GM18858 (cell line): ENCODE results near the gene TTC27.
"Not testable (repeated sequence)": the region's sequence is repeated elsewhere in the genome, so short reads cannot be mapped to it uniquely, and the experiment has no call there.

ENCODE experiments used
- ATAC-seq: cut with Tn5 transposase; IDR thresholded peaks from one replicate; pipeline ENCODE4 v1.9.1; 2021; ENCODE audit not compliant: unreplicated experiment

Gene TTC27

DNA sequence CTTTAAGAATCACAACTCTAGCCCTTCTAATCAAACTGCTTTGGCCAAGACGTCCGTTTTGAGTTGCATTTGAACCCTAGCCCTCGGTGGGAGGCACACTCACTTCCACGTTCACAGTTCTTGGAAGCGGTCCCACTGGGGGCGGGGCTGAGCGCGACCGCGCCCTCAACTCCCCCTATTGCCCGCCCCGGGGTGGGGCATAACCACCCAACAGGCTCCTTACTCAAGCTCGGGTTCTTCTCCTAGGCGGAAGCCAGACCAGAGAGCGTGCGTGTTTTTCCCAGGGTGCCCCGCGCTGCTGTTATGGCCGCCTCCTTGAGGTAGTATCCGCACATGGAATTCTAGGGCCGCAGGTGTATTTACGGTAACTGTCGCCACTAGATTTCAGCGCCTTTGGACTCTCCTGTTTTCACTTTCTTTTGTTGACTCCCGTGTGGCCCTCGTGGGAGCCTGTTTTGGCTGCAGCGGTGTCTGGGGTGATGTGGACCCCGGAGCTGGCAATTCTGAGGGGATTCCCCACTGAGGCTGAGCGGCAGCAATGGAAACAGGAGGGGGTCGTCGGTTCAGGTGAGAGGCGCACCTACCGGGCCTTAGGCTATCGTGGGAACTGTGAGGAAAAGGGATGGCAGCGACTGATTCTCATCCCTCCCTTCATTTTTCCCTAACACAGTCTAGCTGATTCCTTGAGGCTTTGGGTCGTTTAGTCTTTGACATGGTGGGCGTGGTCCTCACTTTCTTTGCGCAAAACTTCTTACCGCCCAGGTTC, at the start of gene TTC27:
TTC27 (plus strand) TSS at position 237 of the 766 bp plus-strand sequence; CDS start at position 480, 243 bp downstream.
- ATAC-seq, result peak; percentile 99

DNA sequence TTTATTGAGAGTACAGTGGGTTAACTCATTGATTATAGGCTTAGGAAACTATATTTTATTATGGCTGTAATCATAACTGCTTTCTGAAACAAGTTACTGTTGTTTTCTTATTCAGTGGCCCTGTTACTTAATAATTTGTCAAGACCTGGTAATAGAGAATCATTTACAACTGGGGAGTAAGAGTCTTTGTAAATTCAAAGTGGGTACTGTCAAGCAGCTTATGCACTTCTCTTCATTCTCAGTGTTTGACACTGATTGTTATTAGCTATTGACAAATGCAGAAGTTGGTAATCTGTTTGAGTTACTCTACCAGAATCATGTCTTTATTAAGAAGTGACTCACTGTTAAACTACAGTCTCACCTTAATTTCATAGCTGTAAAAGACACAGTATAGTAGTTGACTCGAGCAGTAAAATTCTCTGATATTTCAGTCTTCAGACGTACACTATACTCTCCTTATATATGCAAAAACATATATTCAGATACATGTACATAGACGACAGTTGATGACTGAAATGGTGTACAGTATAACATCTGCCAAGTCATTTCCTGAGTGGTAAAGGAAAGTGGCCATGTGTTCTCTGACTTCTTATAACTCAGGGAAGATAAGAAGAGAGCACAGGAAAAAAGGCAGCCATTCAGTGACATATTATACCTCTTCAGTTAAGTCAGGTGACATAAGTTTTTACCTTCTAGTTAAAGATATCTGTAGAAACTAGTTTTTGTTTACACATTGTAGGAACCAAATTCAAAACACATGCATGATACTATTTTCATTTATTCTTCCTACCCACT, 36.0 kb upstream of the TTC27 start:
- peak; percentile 78 for ATAC-seq

DNA sequence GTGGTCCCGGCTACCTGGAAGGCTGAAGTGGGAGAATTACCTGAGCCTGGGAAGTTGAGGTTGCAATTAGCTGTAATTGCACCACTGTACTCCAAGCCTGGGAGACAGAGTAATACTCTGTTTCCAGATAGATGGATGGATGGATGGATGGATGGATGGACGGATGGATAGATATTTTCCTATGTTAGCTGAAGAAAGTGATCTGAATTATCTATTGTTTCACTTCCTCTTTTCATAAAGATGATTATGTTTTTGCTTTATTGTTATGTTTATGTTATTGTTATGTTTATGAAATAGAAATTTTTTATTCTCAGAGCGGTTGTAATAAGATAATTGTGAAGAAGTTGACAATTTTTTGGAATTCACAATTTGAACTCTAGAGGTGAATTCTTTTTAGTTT, 33.3 kb upstream of the TTC27 start:
- ATAC-seq, result no peak

DNA sequence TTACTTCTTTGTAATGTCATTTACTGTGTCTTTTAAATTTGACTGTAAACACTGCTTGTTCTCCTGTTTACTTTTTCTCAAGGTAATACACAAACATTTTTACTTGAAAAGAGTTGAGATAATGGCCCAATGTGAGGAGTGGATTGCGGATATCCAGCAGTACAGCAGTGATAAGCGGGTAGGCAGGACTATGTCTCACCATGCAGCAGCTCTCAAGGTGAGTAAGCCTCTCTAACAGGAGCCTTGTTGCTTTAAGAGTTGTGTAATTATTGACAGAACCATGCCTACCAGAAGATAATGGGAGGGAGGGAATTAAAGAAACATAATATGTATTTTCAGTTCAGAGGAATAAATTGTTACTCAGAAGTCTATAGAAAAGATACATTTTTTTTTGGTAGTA, 16.5 kb upstream of the TTC27 start:
- no peak for ATAC-seq

DNA sequence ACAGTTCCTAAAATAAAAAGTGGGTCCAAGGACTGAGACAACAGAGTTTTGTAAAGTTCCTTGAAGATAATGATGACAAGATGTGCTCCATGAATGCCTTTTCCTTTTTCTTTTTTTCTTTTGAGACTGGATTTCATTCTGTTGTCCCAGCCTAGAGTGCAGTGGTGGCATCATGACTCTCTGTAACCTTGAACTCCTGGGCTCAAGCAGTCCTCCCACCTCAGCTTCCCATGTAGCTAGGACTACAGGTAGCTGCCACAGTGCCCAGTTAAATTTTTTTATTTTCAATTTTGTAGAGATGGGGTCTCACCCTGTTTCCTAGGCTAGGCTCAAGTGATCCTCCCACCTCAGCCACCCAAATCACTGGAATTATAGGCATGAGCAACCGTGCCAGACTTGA, 16.1 kb upstream of the TTC27 start:
- ATAC-seq, result no peak

DNA sequence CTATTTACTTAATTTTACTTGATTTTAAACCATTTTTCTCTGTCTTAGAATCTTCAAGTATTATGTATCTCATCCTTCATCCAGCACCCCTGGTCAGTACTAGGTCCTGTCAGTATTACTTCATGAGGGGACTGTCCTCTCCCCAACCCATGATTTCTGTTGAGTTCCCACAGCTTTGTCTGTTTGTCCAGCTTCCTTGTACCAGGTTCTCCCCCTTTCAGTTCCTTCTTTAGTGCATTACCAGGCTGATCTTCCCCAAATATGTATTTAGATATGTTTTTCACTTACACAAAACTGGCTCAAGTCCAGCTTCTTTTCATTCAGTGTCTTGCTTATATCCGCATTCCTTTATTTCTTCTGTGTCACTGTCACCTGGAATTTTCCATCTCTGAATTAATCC, 13.8 kb upstream of the TTC27 start:
- ATAC-seq, result no peak

DNA sequence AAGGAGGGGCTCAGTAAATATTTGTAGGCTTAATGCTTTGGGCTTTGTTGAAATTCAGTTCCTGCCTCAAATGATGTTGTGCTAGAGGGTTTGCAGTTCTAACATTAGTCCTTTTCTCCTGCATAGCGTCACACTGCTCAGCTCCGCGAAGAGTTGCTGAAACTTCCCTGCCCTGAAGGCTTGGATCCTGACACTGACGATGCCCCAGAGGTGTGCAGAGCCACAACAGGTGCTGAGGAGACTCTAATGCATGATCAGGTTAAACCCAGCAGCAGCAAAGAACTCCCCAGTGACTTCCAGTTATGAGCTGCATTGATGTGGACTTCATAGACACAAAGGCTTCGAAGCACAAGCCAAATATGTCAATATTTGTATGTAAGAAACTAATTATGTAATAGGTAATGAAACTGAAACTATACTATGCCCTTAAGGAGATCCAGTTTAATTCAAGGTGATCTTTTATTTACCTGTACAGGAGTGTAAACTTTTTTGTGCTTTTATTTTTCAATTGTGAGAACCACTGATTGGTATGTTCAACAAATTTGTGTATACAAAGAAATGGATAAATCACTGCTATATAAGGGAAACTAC, 10.2 kb upstream of the TTC27 start:
- ATAC-seq, result no peak

DNA sequence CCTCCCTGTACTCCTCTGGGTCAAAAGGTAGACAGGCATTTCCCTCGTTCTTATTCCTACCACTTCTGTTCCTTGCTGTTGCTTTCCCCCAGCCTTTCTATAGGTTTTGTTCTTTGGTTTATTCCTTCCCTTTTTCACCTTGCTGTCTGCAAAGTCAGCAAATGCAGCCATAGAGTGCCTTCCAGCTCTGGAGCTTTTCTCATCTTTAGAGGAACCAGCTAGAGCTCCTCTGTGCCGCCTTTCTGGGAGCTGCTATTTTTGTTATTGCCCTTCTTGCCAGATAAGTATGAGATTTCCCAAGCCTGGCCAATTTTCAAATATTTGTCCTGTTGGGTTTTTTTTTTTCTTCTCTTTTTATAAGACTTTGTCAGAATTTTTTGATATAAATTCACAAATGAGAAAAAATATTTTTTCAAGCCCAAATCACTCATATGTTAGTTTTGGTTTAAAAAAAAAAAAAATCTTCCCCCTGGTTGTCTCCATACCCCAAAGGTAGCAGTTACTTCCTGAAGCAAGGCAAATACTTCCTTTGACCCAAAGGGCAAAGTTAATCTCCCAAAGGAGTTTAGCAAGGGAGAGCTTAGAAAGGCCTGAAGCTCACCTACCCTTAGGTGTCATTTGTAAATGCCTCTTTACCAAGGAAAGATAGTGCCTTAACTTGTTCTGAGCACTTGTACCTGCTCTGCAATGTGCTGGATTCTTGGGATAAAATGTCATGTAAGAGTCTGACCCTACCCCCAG, 5.1 kb upstream of the TTC27 start:
- no peak for ATAC-seq

DNA sequence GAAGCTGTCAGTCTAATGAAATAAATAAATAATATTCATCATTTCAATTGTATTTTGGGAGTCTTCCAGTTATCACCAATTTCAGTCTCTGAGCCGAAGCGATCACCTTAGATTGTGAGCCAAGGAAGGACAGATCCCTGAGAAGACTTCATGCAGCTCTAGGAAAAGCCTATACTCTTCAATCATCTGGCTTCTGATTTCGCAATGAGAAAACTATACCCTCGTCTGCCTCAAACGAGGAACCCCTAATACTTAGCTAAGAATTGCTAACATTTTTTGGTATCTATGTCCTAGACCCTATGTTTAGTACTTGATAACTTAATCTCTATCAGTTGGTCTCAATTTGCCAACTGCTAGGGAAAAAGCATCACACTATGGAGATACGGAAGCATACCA, 4.5 kb upstream of the TTC27 start:
- no peak for ATAC-seq

DNA sequence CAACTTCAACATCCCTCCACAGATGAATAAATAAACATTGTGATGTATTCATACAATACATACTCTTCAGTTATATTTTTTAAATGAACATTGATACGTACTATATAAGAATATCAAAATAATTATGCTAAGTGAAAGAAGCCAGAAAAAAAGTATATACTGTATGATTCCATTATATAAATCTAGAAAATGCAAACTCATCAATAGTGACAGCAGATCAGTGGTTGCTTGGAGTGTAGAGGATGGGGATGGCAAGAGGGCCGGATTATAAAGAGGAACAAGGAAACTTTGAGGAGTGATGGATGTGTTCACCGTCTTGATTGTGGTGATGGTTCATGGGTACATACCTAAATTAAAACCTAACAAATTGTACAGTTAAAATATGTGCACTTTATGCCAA, 3.0 kb upstream of the TTC27 start:
- ATAC-seq, result no peak

DNA sequence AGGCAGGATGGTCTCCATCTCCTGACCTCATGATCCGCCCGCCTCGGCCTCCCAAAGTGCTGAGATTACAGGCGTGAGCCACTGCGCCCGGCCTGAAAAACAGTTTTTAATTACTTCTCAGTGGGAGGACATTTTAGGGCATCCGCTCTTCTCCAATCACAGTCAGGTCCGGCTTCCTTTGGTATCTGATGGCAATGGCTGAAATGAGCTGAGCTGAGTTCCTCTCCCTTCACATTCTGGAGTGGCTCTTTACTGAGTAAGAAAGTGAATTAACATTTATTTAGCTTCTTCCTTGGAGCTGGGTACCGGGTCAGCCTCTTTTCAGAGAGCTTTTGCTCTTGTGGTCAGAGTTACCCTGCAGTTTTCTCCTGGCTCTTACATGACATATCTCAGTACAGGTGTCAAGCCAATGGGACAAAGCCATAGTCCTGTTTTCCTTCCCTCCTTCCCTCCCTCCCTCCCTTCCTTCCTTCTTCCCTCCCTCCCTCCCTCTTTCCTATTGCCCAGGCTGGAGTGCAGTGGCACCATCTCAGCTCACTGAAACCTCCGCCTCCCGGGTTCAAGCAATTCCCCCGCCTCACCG, 1.1 kb upstream of the TTC27 start:
- ATAC-seq, result no peak

DNA sequence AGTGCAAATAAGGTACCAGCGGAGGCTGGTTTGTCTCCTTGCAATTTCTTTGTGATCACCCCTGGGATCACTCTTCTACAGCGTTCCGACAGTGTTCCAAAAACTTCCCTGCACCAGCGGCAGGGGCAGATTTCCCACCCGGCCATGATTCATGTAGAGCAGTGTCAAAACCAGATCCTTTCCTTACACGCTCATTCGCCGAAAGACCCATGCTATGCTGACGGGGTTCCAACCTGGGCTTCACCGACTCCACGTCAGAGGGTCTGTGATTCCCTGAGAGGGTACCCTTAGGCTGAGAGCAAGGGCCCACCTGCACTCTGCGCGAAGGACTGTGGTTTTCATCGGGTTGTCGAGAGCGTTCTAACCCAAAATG, 423 bp upstream of the TTC27 start:
- peak; percentile 13 for ATAC-seq

DNA sequence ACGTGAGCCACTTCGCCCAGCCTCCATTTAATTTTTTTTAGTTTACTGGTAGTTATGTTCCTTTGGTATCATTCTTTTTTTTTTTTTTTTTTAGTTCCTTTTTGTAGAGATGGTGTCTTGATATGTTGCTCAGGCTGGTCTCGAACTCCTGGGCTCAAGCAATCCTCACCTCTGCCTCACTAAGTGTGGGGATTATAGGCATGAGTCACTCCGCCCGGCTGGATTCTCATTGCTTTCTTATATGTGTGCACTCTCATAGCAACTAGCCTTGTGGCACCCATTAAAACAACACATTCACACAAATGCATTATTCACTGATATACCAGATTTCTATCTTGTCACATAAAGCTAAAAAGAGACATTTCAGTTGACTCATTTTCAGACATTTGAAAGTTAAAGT, 4.2 kb downstream of the TTC27 start:
- ATAC-seq, result no peak

DNA sequence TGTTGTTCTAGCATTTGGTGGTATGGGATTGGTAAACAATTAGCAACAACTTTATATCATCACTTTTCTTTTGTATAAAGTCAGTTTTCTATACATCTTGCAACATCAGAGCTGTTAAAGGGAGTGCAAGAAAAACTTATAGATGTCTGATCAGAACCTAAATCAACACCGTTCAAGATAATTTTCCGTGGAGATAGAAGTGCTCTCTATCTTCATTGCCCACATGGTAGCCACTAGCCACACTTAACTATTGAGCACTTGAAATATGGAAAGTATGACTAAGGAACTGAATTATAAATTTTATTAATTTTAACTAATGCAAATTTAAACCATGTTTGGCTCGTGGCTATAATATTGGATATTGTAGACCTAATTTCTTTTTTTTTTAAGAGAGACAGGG, 5.2 kb downstream of the TTC27 start:
- ATAC-seq, result no peak

DNA sequence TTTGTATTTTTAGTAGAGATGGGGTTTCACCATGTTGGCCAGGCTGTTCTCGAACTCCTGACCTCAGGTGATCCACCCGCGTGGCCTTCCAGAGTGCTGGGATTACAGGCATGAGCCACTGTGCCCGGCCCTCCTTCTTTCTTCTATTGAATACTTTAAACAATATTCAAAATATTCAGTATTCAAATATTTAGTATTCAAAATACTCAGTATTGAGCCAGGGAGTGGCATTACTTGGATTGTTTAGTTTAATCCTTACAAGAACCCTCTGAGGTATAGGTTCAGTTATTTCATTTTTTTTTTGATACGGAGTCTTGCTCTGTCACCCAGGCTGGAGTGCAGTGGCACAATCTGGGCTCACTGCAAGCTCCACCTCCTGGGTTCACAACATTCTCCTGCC, 10.7 kb downstream of the TTC27 start:
- not testable (repeated sequence) for ATAC-seq

DNA sequence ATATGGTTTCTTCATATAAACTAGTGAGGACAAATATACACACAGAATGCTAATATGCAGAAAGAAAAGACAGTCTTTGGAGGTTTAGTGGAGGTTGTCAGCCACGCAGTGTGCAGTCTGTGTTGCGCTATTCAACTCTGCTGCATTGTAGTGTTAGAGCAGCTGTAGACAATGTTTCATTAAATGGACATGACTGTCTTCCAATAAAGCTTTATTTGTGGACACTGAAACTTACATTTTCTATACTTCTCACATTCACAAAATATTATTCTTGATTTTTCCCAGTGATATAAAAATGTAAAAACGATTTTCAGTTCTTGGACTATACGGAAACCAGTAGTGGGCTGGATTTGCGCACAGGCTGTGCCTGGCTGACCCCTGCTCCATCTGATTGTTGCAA, 13.3 kb downstream of the TTC27 start:
- no peak for ATAC-seq

DNA sequence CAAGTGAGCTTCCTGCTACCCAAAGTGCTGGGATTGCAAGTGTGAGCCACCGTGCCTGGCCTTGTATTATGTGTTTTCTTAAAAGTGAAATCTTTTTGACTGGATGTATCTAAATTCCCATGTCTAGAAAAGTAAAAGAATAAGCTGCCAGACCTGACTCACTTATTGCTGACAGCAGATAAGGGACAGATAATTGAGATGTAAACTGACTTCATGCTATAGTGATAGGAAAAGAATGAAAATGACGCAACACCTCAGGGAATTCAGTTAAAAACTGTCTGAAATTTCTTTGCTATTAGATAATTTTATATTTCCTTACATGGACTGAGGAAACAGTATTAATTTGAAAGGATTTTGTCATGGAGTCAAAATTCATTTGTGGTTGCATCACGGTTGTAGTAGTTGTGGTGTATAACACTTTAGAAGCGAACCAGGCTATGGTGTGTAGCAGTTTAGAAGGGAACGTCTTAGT, 19.4 kb downstream of the TTC27 start:
- ATAC-seq, result no peak

DNA sequence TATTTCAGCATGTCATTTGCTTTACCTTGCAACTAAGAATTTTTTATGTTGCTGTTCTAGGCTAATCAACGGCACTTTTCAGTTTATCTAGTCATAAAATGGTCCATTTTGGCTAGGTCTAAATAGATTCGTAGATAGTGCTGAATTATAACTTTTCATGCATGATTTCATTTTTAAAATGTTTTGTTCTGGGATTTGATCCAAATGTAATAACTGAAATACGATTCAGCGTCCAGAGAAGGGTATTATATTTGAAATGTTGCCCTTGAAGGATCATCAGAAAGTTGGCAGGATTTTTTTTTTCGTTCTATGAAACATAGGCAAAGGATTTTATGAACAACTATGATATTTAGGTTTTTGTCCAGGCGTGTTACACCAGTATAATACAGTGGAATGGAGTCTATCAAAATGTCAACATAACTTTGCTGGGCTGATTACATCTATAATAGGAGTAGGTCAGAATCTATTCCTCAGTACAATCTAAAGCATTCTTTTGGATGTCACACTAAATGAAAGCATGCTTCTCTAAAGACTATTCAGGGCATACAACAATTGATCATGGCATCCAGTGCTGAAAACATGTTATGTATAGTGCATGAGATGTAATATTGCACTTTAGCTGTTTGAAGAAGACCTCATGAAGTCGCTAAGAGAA, 24.8 kb downstream of the TTC27 start:
- ATAC-seq, result no peak

DNA sequence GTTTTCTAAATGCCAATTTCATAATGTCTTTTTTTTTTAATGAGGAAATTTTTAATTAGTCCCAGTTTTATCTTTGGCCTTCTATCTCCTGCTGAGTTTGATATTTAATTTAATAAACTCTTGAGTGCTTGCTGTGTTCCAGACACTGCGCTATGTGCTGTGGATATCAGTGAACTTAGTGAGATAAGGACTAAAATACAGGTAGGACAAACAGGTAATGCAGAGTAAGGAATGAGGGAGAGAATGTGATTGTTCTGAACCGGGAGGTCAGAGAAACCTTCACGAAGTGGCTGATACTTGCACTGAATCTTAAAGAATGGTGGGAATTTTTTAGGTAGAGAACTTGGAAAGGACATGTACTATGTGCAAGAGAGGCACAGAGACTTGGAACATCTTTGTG, 28.2 kb downstream of the TTC27 start:
- ATAC-seq, result no peak

DNA sequence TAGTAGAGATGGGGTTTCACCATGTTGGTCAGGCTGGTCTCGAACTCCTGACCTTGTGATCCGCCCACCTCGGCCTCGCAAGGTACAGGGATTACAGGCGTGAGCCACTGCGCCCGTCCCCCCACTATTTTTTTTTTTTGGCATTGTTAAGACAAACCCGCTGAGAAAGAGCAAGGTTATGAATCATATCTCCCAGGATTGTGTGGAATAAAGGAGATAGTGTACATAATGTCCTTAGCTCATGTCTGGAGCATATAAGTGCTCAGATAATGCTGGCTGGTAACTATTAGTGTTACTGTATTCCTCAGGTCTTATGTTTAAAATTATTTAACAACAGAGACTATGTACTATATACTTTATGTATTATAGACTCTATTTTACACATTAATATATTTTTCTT, 36.0 kb downstream of the TTC27 start:
- ATAC-seq, result no peak
